Liver (tissue), 9 donors: ENCODE data around the gene NDUFS2. TPM values are rescaled to one million over a fixed set of nuclear protein-coding genes. Genes with fewer than 3 reads are reported as not detected.

ENCODE experiments used
- DNase-seq: peaks from one replicate; pipeline ENCODE4 v3.0.0-alpha.2; 2017; ENCODE audit warnings: low spot score
- H3K27ac ChIP-seq, 2 donors: one replicate each; pipeline ENCODE4 v1.7.0; 2013; ENCODE audit warnings: inconsistent platforms in 2 of 2, low read length in 2 of 2, control low read depth in 1 of 2, low read depth in 1 of 2, mild to moderate bottlenecking in 1 of 2
- H3K27me3 ChIP-seq, 4 donors: one replicate each; pipeline versions ENCODE4 v1.6.1 to v1.7.0; 2013; ENCODE audit warnings: low read length in 3 of 4, inconsistent platforms in 1 of 4, mild to moderate bottlenecking in 1 of 4, moderate library complexity in 1 of 4; ENCODE audit not compliant: control insufficient read depth in 4 of 4, insufficient read depth in 4 of 4
- H3K36me3 ChIP-seq, 4 donors: one replicate each; pipeline versions ENCODE4 v1.6.1 to v1.7.0; 2013; ENCODE audit warnings: low read length in 3 of 4, mild to moderate bottlenecking in 3 of 4, low read depth in 1 of 4, moderate library complexity in 1 of 4; ENCODE audit not compliant: control insufficient read depth in 4 of 4, insufficient read depth in 3 of 4
- H3K4me1 ChIP-seq, 4 donors: one replicate each; pipeline versions ENCODE4 v1.6.1 to v1.7.0; 2013; ENCODE audit warnings: low read length in 3 of 4, mild to moderate bottlenecking in 3 of 4, moderate library complexity in 1 of 4; ENCODE audit not compliant: control insufficient read depth in 4 of 4, insufficient read depth in 4 of 4
- H3K4me3 ChIP-seq, 3 donors: one replicate each; pipeline versions ENCODE4 v1.6.1 to v1.7.0; 2013; ENCODE audit warnings: low read length in 3 of 3, control low read depth in 1 of 3, low read depth in 1 of 3, mild to moderate bottlenecking in 1 of 3
- H3K9ac ChIP-seq, 2 donors: one replicate each; pipeline ENCODE4 v1.7.0; 2013; ENCODE audit warnings: low read length in 2 of 2, mild to moderate bottlenecking in 2 of 2, moderate library complexity in 2 of 2, control low read depth in 1 of 2, low read depth in 1 of 2
- H3K9me3 ChIP-seq, 4 donors: one replicate each; pipeline versions ENCODE4 v1.6.1 to v1.7.0; 2013; ENCODE audit warnings: low read length in 3 of 4; ENCODE audit not compliant: control insufficient read depth in 4 of 4
- CTCF ChIP-seq: fragments of 150-350 bp; IDR thresholded peaks from 2 replicates; pipeline ENCODE4 v1.5.1; 2017; ENCODE audit warnings: improper control_type of control experiment, low read depth, low read length; ENCODE audit not compliant: missing input control
- FOXA1 ChIP-seq: IDR thresholded peaks from 2 replicates; pipeline ENCODE4 v1.6.1; 2016; ENCODE audit warnings: antibody characterized with exemption
- FOXA2 ChIP-seq: IDR thresholded peaks from 2 replicates; pipeline ENCODE4 v1.6.1; 2016; ENCODE audit warnings: antibody characterized with exemption
- GABPA ChIP-seq, 2 donors: IDR thresholded peaks in 1 of 2; conservative IDR thresholded peaks in 1 of 2; 2 replicates each; pipeline ENCODE4 v1.6.1; 2016; ENCODE audit warnings: antibody characterized with exemption in 2 of 2, mild to moderate bottlenecking in 1 of 2, moderate library complexity in 1 of 2
- HNF4A ChIP-seq, 2 donors: conservative IDR thresholded peaks; 2 replicates each; pipeline ENCODE4 v1.6.1; 2016; ENCODE audit warnings: antibody characterized with exemption in 2 of 2, mild to moderate bottlenecking in 2 of 2
- HNF4G ChIP-seq: IDR thresholded peaks from 2 replicates; pipeline ENCODE4 v1.6.1; 2016; ENCODE audit warnings: antibody characterized with exemption
- JUND ChIP-seq, 2 donors: IDR thresholded peaks; 2 replicates each; pipeline ENCODE4 v1.6.1; 2016; ENCODE audit warnings: antibody characterized with exemption in 2 of 2
- NR2F2 ChIP-seq: IDR thresholded peaks from 2 replicates; pipeline ENCODE4 v1.6.1; 2016; ENCODE audit warnings: antibody characterized with exemption
- RAD21 ChIP-seq, 2 donors: IDR thresholded peaks; 2 replicates each; pipeline ENCODE4 v1.6.1; 2016; ENCODE audit warnings: antibody characterized with exemption in 2 of 2, mild to moderate bottlenecking in 2 of 2
- REST ChIP-seq: IDR thresholded peaks from 2 replicates; pipeline ENCODE4 v1.6.1; 2016; ENCODE audit warnings: antibody characterized with exemption, mild to moderate bottlenecking
- RXRA ChIP-seq, 2 donors: IDR thresholded peaks; 2 replicates each; pipeline ENCODE4 v1.6.1; 2017 to 2018; ENCODE audit warnings: antibody characterized with exemption in 2 of 2, mild to moderate bottlenecking in 1 of 2
- SP1 ChIP-seq: IDR thresholded peaks from 2 replicates; pipeline ENCODE4 v1.6.1; 2018; ENCODE audit warnings: antibody characterized with exemption, mild to moderate bottlenecking
- TAF1 ChIP-seq: conservative IDR thresholded peaks from 2 replicates; pipeline ENCODE4 v1.6.1; 2016; ENCODE audit warnings: antibody characterized with exemption, mild to moderate bottlenecking
- YY1 ChIP-seq: IDR thresholded peaks from 2 replicates; pipeline ENCODE4 v1.6.1; 2016; ENCODE audit warnings: antibody characterized with exemption, mild to moderate bottlenecking
- WGBS: extraction: QIAGEN DNeasy Blood & Tissue Kit; methylation state at CpG from one replicate; pipeline ENCODE4 v1.1.7; 2013; 5-methylcytosine and 5-hydroxymethylcytosine counted together
- polyA plus RNA-seq, 2 donors: library from polyadenylated mRNA; stranded (reverse) in 1 of 2; unstranded in 1 of 2; fragments of 200-250 nt in 1 of 2; fragments of >200 nt in 1 of 2; fragmentation: Nextera tagmentation in 1 of 2; extraction: Ambion mirVana in 1 of 2; gene quantifications; one replicate each; pipeline versions ENCODE4 v1.2.1 to v1.2.3, GENCODE V29; 2013 to 2015
- total RNA-seq, 2 donors: library from RNA; depleted of rRNA; stranded (reverse); fragments of >200 nt; gene quantifications; one replicate each; pipeline ENCODE4 v1.2.3, GENCODE V29; 2014
- TF ChIP-seq, protein P1 (sequence below): IDR thresholded peaks from 2 replicates; pipeline ENCODE4 v1.6.1; 2016; ENCODE audit warnings: antibody characterized with exemption
- TF ChIP-seq, protein P2 (sequence below): IDR thresholded peaks from 2 replicates; pipeline ENCODE4 v1.6.1; 2016; ENCODE audit warnings: antibody characterized with exemption
- TF ChIP-seq, protein P3 (sequence below): IDR thresholded peaks from 2 replicates; pipeline ENCODE4 v1.6.1; 2016; ENCODE audit warnings: antibody characterized with exemption
- donor health status: healthy.
- donor health status: healthy.
- donor health status: healthy.
- donor health status: healthy.
- donor health status: healthy.

The NDUFS2 gene
- total and polyA plus RNA-seq, 4 donors, result 93.3 to 167 (median 120) TPM

- Histone ChIP-seq H3K27ac (peak overlapping the region; percentile 75), H3K27me3 (no peaks in the 10 kb centered on the region), H3K9ac (peak overlapping the region in 1 of 2 donors; percentile 5), H3K9me3 (no peaks in the 10 kb centered on the region), H3K4me1 (peaks cover 0 to 50% (median 27%) of the 10 kb centered on the region in 4 donors), H3K4me3 (peak overlapping the region in 2 of 3 donors; percentile 17 to 25), H3K36me3 (peaks cover 3 to 14% (median 7%) of the 10 kb centered on the region in 4 donors)
- no peak for TF ChIP-seq SP1
- TF ChIP-seq YY1, result no peak
- no peak for TF ChIP-seq HNF4G
- no peak for TF ChIP-seq FOXA2
- TF ChIP-seq NR2F2, result no peak
- TF ChIP-seq HNF4A (conservative IDR thresholded peaks at IDR 0.05), result no peak
- no peak for TF ChIP-seq TAF1
- TF ChIP-seq JUND (IDR thresholded peaks at IDR 0.05), result no peak
- TF ChIP-seq, protein P1, sequence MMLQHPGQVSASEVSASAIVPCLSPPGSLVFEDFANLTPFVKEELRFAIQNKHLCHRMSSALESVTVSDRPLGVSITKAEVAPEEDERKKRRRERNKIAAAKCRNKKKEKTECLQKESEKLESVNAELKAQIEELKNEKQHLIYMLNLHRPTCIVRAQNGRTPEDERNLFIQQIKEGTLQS, result no peak
- TF ChIP-seq FOXA1, result no peak
- no peak for TF ChIP-seq CTCF
- TF ChIP-seq, protein P2, sequence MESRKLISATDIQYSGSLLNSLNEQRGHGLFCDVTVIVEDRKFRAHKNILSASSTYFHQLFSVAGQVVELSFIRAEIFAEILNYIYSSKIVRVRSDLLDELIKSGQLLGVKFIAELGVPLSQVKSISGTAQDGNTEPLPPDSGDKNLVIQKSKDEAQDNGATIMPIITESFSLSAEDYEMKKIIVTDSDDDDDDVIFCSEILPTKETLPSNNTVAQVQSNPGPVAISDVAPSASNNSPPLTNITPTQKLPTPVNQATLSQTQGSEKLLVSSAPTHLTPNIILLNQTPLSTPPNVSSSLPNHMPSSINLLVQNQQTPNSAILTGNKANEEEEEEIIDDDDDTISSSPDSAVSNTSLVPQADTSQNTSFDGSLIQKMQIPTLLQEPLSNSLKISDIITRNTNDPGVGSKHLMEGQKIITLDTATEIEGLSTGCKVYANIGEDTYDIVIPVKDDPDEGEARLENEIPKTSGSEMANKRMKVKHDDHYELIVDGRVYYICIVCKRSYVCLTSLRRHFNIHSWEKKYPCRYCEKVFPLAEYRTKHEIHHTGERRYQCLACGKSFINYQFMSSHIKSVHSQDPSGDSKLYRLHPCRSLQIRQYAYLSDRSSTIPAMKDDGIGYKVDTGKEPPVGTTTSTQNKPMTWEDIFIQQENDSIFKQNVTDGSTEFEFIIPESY, result no peak
- no peak for TF ChIP-seq RXRA (IDR thresholded peaks at IDR 0.05)
- no peak for TF ChIP-seq RAD21 (IDR thresholded peaks at IDR 0.05)
- TF ChIP-seq GABPA (IDR thresholded peaks at IDR 0.05 in 1 of 2, conservative IDR thresholded peaks at IDR 0.05 in 1 of 2), result no peak
- TF ChIP-seq, protein P3, sequence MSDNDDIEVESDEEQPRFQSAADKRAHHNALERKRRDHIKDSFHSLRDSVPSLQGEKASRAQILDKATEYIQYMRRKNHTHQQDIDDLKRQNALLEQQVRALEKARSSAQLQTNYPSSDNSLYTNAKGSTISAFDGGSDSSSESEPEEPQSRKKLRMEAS, result no peak
- no peak for TF ChIP-seq REST
- no peak for DNase-seq
- 38% methylated on average over 7 of the region's 7 CpGs for WGBS
Measured at GRCh38 chr1:161225178-161225533, 23.0 kb downstream of the NDUFS2 start.
